Naive thymus-derived CD4-positive, alpha-beta T cell (primary cell): ENCODE results near the gene PXDC1. TPM values are rescaled to one million over a fixed set of nuclear protein-coding genes. Genes with fewer than 3 reads are reported as not detected.

Experiments used
- ATAC-seq: fragments of 150-1000 bp; cut with Tn5 transposase; 2 replicates; pipeline ENCODE4 v1.10.0; 2021; ENCODE audit warnings: mild to moderate bottlenecking, moderate library complexity
- CTCF ChIA-PET: fragments of 350-600 bp; sonication (Branson Sonifier 250); formaldehyde crosslinking; loops from one replicate; lab custom pipeline; 2021; ENCODE audit warnings: antibody characterized with exemption; lab: Charles Lee
- POLR2A ChIA-PET: fragments of 350-600 bp; sonication (Branson Sonifier 250); formaldehyde crosslinking; loops from one replicate; lab custom pipeline; 2021; ENCODE audit warnings: antibody characterized with exemption, inconsistent platforms; lab: Charles Lee
- DNase-seq, 9 donors: peaks; one replicate each; pipeline versions ENCODE4 v3.0.0 to v3.0.0-alpha.2; 2020 to 2022; ENCODE audit warnings: mixed read lengths in 1 of 9
- H3K27ac ChIP-seq: one replicate; pipeline ENCODE4 v1.7.0; 2013; ENCODE audit warnings: mild to moderate bottlenecking, low read depth, low read length, moderate library complexity
- H3K27me3 ChIP-seq, 2 donors: one replicate each; pipeline ENCODE4 v1.7.0; 2013; ENCODE audit warnings: low read length in 2 of 2, mild to moderate bottlenecking in 2 of 2, moderate library complexity in 2 of 2; ENCODE audit not compliant: control insufficient read depth in 2 of 2, insufficient read depth in 2 of 2
- H3K36me3 ChIP-seq, 3 experiments: 1 replicate in 2 of 3; 2 replicates in 1 of 3; pipeline ENCODE4 v1.7.0; 2013; ENCODE audit warnings: low read length in 3 of 3, mild to moderate bottlenecking in 3 of 3, moderate library complexity in 1 of 3; ENCODE audit not compliant: insufficient read depth in 3 of 3, control insufficient read depth in 2 of 3
- H3K4me1 ChIP-seq, 2 donors: one replicate each; pipeline ENCODE4 v1.7.0; 2013; ENCODE audit warnings: low read length in 2 of 2, mild to moderate bottlenecking in 2 of 2, moderate library complexity in 1 of 2; ENCODE audit not compliant: control insufficient read depth in 2 of 2, insufficient read depth in 2 of 2
- H3K4me3 ChIP-seq: 2 replicates; pipeline ENCODE4 v1.7.0; 2013; ENCODE audit warnings: mild to moderate bottlenecking, low read length
- H3K9me3 ChIP-seq, 3 experiments: 1 replicate in 2 of 3; 2 replicates in 1 of 3; pipeline ENCODE4 v1.7.0; 2013; ENCODE audit warnings: low read length in 3 of 3; ENCODE audit not compliant: control insufficient read depth in 2 of 3
- H3K27ac Mint-ChIP-seq, 9 donors: one replicate each; pipeline ENCODE4 v1.8.0; 2020 to 2022; ENCODE audit warnings: mixed read lengths in 9 of 9, mild to moderate bottlenecking in 8 of 9, moderate library complexity in 5 of 9, inconsistent platforms in 2 of 9
- H3K27me3 Mint-ChIP-seq, 5 donors: one replicate each; pipeline ENCODE4 v1.8.0; 2021 to 2022; ENCODE audit warnings: mixed read lengths in 5 of 5, mild to moderate bottlenecking in 1 of 5
- H3K36me3 Mint-ChIP-seq, 5 donors: one replicate each; pipeline ENCODE4 v1.8.0; 2020 to 2022; ENCODE audit warnings: mixed read lengths in 5 of 5, mild to moderate bottlenecking in 3 of 5, inconsistent platforms in 1 of 5
- H3K4me1 Mint-ChIP-seq, 7 donors: one replicate each; pipeline ENCODE4 v1.8.0; 2020 to 2022; ENCODE audit warnings: mixed read lengths in 7 of 7, mild to moderate bottlenecking in 3 of 7, inconsistent platforms in 1 of 7
- H3K4me3 Mint-ChIP-seq, 10 donors: one replicate each; pipeline ENCODE4 v1.8.0; 2020 to 2022; ENCODE audit warnings: mild to moderate bottlenecking in 10 of 10, mixed read lengths in 10 of 10, moderate library complexity in 6 of 10, inconsistent platforms in 2 of 10
- H3K9me3 Mint-ChIP-seq, 11 donors: one replicate each; pipeline ENCODE4 v1.8.0; 2020 to 2022; ENCODE audit warnings: mixed read lengths in 11 of 11, mild to moderate bottlenecking in 4 of 11, inconsistent platforms in 1 of 11, moderate library complexity in 1 of 11
- intact Hi-C, 2 donors: fragments of 100-400 bp; cut with micrococcal nuclease; formaldehyde crosslinking; loops; one replicate each; pipeline ENCODE4 v1.15.1; 2023
- polyA plus RNA-seq, 2 donors: library from polyadenylated mRNA; unstranded; fragments of 300-500 nt; fragmentation: Illumina TruSeq; gene quantifications; one replicate each; pipeline ENCODE4 v1.2.3, GENCODE V29; 2021
- total RNA-seq, 6 experiments: library from RNA in 5 of 6; stranded (reverse) in 5 of 6; gene quantifications; 1 replicate in 5 of 6; 2 replicates in 1 of 6; pipeline ENCODE4 v1.2.3 and lab custom pipeline; 2021 to 2026

Gene PXDC1
- total and polyA plus RNA-seq, 7 experiments from 2014 or later, result 0.29 to 0.68 (median 0.39) TPM; not detected in 2

- Mint-ChIP-seq H3K36me3 (no peaks in the 10 kb centered on the region), H3K9me3 (no peaks in the 10 kb centered on the region), H3K4me3 (peak overlapping the region in 9 of 10 donors; percentile 35 to 82 (median 53)), H3K27ac (no peak overlapping the region), H3K27me3 (peaks cover 36 to 72% (median 40%) of the 10 kb centered on the region in 5 donors), H3K4me1 (peaks cover 0 to 6% (median 4%) of the 10 kb centered on the region in 7 donors)
- Histone ChIP-seq H3K4me3 (peak overlapping the region; percentile 46), H3K27ac (no peak overlapping the region), H3K9me3 (no peaks in the 10 kb centered on the region), H3K4me1 (no peaks in the 10 kb centered on the region), H3K27me3 (peaks cover 7 to 9% of the 10 kb centered on the region in 2 donors), H3K36me3 (no peaks in the 10 kb centered on the region)
- intact Hi-C loops, result loop anchor here in 1 of 2 donors (5.0 kb wide), 1 partner anchor 385 kb away; the partner anchor contains the start of gene ECI2
- CTCF ChIA-PET, result no interaction called here
- POLR2A ChIA-PET, result no interaction called here
- DNase-seq, result peak; percentile 11 to 72 (median 38)
- ATAC-seq, result peak; percentile 77
Measured at GRCh38 chr6:3751730-3752530, 417 bp upstream of the PXDC1 start.

- DNase-seq, result peak in 1 of 9 donors; percentile 32
- Mint-ChIP-seq H3K4me1 (peaks cover 0 to 6% (median 4%) of the 10 kb centered on the region in 7 donors), H3K27ac (no peak overlapping the region), H3K4me3 (peak overlapping the region; percentile 54 to 83 (median 62)), H3K9me3 (no peaks in the 10 kb centered on the region), H3K27me3 (peaks cover 38 to 67% (median 40%) of the 10 kb centered on the region in 5 donors), H3K36me3 (no peaks in the 10 kb centered on the region)
- POLR2A ChIA-PET, result no interaction called here
- peak; percentile 25 for ATAC-seq
- intact Hi-C loops, result loop anchor here in 1 of 2 donors (5.0 kb wide), 1 partner anchor 387 kb away; the partner anchor contains the start of gene ECI2
- Histone ChIP-seq H3K27me3 (peaks cover 7 to 9% of the 10 kb centered on the region in 2 donors), H3K27ac (no peak overlapping the region), H3K36me3 (no peaks in the 10 kb centered on the region), H3K4me1 (no peaks in the 10 kb centered on the region), H3K9me3 (no peaks in the 10 kb centered on the region), H3K4me3 (peak overlapping the region; percentile 47)
- CTCF ChIA-PET, result interaction anchor here (2.5 to 3.3 kb wide), 2 partner anchors 182 to 227 kb away, joined by 12 to 15 read pairs; no protein-coding TSS in a partner anchor
Measured at GRCh38 chr6:3750317-3751076, 1.0 kb downstream of the PXDC1 start.

DNA sequence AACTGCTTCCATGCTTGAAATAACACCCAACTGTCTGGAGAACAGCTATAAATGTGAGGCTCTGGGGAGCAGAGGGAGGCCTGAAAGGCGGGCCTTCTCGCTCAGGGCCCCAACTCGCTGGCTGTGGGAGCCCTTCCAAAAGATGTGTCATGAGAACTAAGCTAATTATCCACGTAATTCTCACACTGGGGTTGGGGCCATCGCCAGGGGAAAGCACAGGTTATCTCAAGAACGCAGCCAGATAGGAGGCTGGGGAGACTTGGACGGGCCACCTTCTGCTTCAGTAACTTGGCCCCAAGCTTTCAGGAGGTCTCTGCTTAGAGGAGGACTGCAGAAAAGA lies 1.6 kb downstream of the PXDC1 start:
- Histone ChIP-seq H3K36me3 (no peaks in the 10 kb centered on the region), H3K27me3 (peaks cover 7 to 9% of the 10 kb centered on the region in 2 donors), H3K4me3 (no peak overlapping the region), H3K27ac (no peak overlapping the region), H3K9me3 (no peaks in the 10 kb centered on the region), H3K4me1 (no peaks in the 10 kb centered on the region)
- Mint-ChIP-seq H3K27ac (no peak overlapping the region), H3K27me3 (peaks cover 38 to 63% (median 40%) of the 10 kb centered on the region in 5 donors), H3K36me3 (no peaks in the 10 kb centered on the region), H3K4me1 (peaks cover 0 to 6% (median 4%) of the 10 kb centered on the region in 7 donors), H3K9me3 (no peaks in the 10 kb centered on the region), H3K4me3 (peak overlapping the region in 9 of 10 donors; percentile 52 to 83 (median 61))
- POLR2A ChIA-PET, result no interaction called here
- no peak for DNase-seq
- CTCF ChIA-PET, result interaction anchor here (2.5 to 3.3 kb wide), 2 partner anchors 183 to 228 kb away, joined by 12 to 15 read pairs; no protein-coding TSS in a partner anchor
- no peak for ATAC-seq
- intact Hi-C loops, result loop anchor here in 1 of 2 donors (5.0 kb wide), 1 partner anchor 387 kb away; the partner anchor contains the start of gene ECI2

GRCh38 chr6:3749067-3749841 lies 2.3 kb downstream of the PXDC1 start:
- H3K27ac Mint-ChIP-seq, result no peak overlapping the region
- Histone ChIP-seq H3K9me3 (no peaks in the 10 kb centered on the region), H3K4me1 (no peaks in the 10 kb centered on the region), H3K27ac (no peak overlapping the region), H3K27me3 (peaks cover 7 to 9% of the 10 kb centered on the region in 2 donors), H3K4me3 (no peak overlapping the region), H3K36me3 (no peaks in the 10 kb centered on the region)
- DNase-seq (no peak), ATAC-seq (no peak)
- ChIA-PET POLR2A (interaction anchor here (0.5 kb wide), 1 partner anchor 622 kb away, joined by 4 read pairs; no protein-coding TSS in a partner anchor), CTCF (interaction anchor here (0.6 to 3.3 kb wide), 6 partner anchors 184 to 270 kb away, joined by 3 to 15 read pairs (median 4); no protein-coding TSS in a partner anchor)
- intact Hi-C loops, result no loop called here
- peaks cover 0 to 6% (median 4%) of the 10 kb centered on the region in 7 donors for H3K4me1 Mint-ChIP-seq
- peaks cover 38 to 58% (median 40%) of the 10 kb centered on the region in 5 donors for H3K27me3 Mint-ChIP-seq
- no peaks in the 10 kb centered on the region for H3K36me3 Mint-ChIP-seq
- no peaks in the 10 kb centered on the region for H3K9me3 Mint-ChIP-seq
- peak overlapping the region in 9 of 10 donors; percentile 12 to 72 (median 56) for H3K4me3 Mint-ChIP-seq

- ChIA-PET CTCF (interaction anchor here (0.8 to 3.3 kb wide), 6 partner anchors 184 to 271 kb away, joined by 3 to 15 read pairs (median 3); no protein-coding TSS in a partner anchor), POLR2A (no interaction called here)
- Mint-ChIP-seq H3K27me3 (peaks cover 31 to 50% (median 32%) of the 10 kb centered on the region in 5 donors), H3K4me1 (peaks cover 0 to 7% (median 4%) of the 10 kb centered on the region in 7 donors), H3K9me3 (no peaks in the 10 kb centered on the region), H3K4me3 (peak overlapping the region in 1 of 10 donors; percentile 64), H3K27ac (no peak overlapping the region), H3K36me3 (no peaks in the 10 kb centered on the region)
- Histone ChIP-seq H3K36me3 (no peaks in the 10 kb centered on the region), H3K9me3 (no peaks in the 10 kb centered on the region), H3K4me1 (no peaks in the 10 kb centered on the region), H3K27me3 (peaks cover 6 to 7% of the 10 kb centered on the region in 2 donors), H3K27ac (no peak overlapping the region), H3K4me3 (no peak overlapping the region)
- DNase-seq (peak in 1 of 9 donors; percentile 40), ATAC-seq (peak; percentile 56)
- intact Hi-C loops, result loop anchor here in 1 of 2 donors (1.0 kb wide), 1 partner anchor 185 kb away; no protein-coding TSS in a partner anchor
Measured at GRCh38 chr6:3748208-3749066, 3.1 kb downstream of the PXDC1 start.
